ENCODE measurements around the gene ST6GALNAC5.
"Not testable (repeated sequence)": the region's sequence is repeated elsewhere in the genome, so short reads cannot be mapped to it uniquely, and the experiment has no call there.

Gene ST6GALNAC5

DNA sequence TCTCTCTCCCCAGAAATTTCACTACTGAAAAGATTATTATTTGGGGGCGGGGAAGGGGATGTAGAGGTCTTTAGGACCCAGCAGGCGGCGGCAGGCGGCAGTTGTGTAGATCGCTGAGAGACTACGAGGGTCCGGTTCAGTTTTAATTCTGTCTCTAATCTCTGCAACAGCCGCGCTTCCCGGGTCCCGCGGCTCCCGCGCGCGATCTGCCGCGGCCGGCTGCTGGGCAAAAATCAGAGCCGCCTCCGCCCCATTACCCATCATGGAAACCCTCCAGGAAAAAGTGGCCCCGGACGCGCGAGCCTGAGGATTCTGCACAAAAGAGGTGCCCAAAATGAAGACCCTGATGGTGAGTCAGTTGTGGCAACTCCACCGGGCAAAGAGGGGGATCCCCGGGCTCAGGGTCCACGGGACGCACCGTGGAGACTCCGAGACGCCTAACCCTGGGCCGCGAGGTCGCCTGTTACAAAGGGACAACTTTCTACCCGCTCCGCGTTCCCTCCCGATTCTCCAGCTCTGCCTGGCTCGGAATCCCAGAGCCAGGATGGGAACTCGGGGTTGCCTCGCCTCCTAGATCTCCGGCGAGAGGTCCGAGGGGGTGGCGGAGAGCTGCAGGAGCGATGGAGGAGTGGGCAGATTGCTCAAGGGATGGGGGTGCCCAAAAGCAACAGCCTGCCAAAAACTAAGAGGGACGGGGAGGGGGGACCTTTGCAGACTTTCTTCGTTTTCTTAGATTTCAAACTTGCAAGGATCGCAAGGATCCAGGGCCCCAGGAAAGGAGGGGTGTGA lies at the start of gene ST6GALNAC5:
ST6GALNAC5 (plus strand) TSS at position 139 of the 789 bp plus-strand sequence.
- DNase-seq = no peak

DNA sequence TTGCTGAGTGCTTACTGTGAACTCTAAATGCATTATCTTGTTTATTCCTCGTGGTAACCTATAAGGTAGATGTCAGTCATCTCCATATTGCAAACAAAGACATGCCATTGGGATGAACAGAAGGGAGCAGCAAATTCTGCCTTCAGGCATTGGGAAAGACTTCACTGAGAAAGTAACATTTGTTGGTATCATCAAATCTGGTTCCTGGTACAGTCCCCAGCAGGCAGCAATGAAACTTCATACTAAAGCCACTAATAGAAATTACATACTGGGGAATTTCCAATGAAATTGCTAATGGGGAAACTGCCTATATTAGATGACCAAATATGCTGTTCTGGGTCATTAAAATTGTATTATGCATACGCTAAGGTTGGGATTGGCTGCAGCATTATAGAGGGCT lies 47.3 kb upstream of the ST6GALNAC5 start:
- DNase-seq = no peak

DNA sequence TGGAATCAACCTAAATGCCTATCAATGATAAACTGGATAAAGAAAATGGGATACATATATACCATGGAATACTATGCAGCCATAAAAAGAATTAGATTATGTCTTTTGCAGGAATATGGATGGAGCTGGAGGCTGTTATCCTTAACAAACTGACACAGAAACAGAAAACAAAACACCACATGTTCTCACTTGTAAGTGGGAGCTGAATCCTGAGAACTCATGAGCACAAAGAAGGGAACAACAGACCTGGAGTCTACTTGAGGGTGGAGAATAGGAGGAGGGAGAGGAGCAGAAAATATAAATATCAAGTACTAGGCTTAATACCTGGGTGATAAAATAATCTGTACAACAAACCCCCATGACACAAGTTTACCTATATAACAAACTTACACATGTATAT lies 44.3 kb upstream of the ST6GALNAC5 start:
- not testable (repeated sequence) for DNase-seq

DNA sequence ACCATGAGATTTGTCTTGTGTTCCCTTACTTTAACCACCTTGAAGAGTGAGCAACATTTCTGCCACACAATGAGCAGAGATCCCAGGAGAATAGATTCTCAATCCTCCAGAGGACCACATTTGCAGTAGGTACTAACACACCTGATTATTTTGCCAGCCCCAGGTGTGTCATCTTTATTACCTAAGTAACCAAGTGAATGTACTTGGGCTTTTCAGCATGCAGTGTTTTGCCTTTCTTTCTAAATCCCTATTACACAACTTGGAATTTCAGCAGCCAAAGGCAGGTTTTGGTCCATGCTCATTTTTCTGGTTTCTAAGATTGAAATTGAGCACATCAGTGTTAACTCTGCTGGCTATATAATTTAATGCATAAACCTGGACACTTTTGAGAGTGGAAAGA lies 43.2 kb upstream of the ST6GALNAC5 start:
- no peak for DNase-seq

DNA sequence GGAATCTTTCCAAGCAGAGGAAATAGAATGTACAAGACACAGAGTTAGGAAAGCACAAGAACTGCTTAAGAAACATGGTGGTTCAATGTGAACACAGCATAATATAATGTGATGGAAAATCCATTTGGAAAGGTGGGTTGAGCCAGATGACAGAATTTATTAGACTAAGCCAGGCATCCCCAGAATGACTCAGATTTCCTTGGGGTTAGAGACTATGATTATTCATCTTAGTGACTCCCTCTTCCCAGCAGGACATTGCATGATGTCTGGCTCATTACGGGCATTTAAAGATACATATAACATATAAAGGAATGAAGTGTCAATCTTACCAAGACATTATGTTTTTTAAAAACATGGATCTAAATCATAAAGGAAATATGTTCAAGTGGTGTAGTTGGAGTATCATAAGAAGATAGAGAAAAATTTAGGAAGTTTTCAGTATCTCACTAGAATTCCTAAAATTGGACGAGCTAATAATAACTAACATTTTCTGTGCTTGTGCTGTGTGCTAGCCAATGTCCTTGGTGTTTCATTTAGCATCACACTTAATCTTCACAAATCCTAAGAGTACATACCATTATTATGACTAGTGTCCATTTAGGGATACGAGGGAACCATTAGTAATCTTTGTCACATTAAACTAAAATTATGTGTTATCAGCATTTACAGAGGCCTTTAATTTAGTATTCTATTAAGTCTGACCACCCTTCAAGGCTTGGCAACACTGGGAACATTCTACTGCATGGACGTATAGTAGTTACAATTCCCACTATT lies 41.0 kb upstream of the ST6GALNAC5 start:
- no peak for DNase-seq

DNA sequence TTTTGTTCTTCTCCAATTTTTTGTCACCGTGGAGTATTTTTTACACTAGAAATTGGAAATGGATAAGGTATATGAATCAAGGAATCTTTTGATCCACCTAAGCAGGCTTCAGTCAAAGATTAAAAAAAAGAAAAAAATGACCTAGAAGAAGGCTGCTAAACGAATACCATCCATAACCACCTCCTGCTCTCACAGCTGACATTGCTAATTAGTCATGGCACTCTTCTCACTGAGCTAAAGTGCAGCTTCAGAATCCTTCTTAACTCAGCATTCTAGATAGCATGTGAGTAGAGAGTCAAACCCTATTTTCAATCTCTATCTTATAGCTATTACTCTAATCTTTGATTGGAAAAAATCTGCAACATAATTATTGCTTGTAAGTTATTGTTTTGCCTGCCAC lies 40.2 kb upstream of the ST6GALNAC5 start:
- no peak for DNase-seq

DNA sequence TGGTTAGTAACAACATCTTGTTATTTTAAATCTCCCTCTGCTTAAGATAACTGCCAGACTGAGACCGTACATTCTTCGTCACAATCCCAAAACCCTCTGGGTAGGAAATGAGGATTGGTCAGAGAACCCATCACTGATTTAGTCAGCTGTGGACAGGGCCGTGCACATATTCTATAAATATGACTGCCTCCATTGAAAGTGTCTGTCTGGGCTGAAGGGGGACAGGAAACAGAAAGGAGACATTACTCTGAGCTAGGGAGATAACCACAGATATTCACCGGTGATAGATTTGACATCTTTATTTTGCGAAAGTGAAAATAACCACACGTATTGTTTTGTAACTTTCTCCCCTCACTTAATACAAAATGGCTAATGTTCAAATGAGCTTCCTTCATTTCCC lies 36.9 kb upstream of the ST6GALNAC5 start:
- DNase-seq = no peak

DNA sequence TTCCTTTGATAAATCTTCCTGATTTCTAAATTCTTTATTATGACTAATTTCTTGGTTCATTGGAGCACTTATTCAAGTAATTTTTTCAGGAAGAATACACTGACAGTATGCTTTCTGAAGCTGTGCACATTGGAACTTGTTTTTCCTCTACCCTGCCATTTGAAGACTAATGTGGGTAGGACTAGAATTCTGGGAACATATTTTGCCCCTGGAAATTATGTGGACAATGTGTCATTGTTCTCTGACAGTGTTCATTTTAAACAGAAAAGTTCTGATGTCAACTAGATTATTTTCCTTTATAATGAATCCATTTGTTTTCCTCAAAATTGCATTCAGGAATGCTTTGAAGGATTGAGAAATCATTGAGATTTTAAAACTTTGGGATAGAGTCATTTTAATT lies 34.8 kb upstream of the ST6GALNAC5 start:
- DNase-seq = no peak

DNA sequence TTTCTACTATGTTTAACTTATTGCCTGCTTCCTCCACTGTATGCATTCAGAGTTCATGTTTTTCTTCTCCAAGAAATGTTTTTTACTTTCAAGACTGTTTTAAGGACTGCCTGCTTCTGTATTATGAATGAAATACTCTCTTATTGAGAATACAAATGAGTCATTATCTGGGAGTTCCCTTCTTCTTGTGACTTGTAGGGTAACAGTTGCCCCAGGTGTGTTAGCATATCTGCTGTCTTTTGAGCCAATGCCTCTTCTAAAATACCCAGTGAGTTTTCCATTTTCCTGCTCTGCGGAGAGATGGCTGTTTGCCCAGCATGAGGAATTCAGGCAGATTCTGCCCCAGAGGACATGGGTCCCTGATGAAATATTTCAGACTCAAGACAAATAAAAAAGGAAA lies 34.1 kb upstream of the ST6GALNAC5 start:
- DNase-seq = no peak

DNA sequence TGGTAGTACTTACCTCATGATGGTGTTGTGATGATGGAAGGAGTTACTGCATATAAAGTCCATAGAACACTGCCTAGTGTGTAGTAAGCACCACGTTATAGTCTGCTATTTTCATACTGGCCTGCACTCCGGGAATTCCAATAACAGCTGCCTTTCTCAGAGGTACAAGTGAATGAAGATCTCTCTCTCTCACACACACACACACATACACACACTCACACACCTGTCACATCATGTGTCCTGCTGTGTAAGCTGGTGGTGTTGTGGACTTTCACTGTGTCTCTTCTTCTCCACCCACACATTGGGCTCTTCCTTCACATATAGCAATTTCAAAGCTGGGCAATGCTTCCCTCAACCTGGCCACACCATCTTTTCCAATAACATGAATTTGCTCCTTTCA lies 33.4 kb upstream of the ST6GALNAC5 start:
- no peak for DNase-seq

DNA sequence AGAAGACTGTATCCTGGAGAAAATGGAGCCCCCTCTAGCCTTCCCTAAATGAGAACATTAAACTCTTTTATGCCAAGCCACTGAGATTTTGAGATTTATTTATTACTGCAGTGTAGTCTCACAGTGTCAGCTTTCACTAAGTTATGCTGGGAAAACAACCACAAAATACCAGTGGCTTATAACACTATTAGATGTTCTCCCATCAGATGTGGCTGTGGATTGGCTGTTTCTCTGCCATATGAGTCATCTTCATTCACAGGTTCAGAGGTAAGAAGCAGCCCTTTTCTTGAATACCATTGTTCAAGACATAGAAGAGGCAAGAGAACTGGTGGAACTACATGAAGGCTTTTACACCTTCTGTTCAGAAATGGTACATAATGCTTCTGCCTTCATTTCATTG lies 32.1 kb upstream of the ST6GALNAC5 start:
- no peak for DNase-seq

DNA sequence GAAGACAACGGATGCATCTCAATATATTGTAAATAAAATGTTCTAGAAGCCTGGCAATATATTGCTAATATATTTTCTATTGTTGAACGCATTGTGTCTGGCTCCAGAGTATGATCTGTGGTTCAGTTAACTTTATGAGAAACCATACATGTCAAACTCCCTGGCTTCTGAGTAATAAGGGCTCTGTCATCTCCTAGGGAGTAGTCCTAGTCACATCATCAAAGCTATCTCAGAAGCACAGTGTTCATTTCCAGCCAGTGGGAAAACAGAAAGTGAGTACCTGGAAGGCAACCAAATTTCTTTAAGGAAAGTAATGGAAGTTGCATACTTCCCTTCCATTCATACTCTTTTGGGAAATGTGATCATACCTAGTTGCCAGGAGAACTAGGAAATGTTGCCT lies 27.0 kb upstream of the ST6GALNAC5 start:
- no peak for DNase-seq

DNA sequence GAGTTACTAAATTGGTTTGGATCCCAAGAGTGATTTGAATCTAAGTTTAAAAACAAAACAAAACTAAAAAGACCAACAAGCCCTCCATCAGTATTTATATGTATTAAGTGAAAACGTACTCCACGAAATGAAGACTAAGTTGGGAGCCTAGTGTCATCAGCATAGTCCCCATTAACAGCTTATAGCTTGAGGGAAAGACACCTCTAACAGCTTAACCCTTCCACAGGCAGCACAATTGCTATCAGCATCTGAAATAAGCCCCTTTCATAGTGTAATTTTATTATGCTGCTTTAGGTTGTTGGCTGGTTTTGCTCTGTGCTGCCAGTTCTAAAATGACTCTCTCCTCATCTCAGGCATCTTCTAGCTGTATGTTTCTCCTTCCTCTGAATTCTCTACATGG lies 25.8 kb upstream of the ST6GALNAC5 start:
- no peak for DNase-seq

DNA sequence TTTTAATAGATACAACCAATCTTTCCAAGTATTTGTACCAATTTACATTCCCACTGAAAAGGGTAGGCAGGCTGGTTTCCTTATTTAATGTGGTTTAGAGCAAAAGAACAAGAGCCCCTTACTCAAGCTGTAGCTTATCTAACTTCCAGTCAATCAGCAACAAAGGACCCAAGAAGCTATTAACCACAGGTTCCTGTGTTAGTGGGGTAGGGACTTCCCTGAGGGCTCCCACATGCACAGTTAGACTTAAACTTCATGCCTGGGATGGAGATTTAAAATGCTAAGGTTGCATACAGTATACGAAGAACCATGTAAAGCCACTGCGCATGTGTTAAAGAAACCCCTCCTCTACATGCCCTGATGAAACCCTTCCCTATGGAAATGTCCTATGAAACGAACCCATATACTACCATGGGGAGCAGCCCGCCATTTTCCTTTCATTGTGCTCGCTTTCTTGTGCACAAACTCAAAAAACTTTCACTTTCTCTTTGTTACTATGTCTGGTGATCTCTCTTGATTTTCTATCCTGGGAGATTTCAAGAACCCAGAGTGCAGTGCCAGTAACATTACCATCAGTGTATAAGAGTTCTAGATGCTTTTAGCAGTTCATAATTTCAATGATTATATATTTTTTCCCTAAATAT lies 23.3 kb upstream of the ST6GALNAC5 start:
- DNase-seq = no peak

DNA sequence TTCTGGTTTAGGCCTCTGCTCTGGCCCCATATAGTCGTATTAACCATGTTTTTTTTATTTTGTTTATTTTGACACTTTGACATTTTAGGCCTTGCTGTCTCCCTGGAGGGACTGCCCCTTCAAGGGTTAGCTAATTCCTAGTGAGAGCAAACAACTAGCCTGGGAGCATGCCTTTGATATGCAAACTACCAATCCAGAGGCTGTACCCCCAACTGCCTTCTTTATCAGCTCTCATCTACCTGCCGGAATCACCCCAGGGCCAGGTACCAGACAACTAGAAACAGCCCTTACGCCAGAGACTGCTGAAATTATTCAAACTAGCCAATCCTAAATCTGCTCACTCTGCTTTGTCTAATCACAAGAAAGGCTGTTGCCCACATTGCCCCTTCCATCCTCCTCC lies 13.0 kb upstream of the ST6GALNAC5 start:
- no peak for DNase-seq

DNA sequence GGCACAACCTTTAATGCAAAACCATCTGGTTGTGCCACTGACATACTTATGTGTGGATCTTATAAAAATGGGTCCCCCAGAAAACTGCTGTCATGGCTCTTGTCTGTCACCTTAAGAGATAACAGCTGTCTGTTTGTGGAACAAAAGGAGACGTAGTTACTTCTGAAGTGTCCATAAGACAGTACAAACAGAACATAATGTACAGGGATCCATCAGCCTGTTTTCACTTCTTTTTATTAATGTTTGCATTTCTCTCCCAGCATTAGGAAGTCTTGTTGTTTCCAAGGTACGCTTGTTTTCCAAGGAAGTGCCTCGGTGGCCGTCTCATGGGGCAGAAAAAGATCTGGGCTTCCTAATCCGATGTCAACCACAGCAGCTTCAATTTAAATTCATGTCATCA lies 11.2 kb upstream of the ST6GALNAC5 start:
- DNase-seq = no peak

DNA sequence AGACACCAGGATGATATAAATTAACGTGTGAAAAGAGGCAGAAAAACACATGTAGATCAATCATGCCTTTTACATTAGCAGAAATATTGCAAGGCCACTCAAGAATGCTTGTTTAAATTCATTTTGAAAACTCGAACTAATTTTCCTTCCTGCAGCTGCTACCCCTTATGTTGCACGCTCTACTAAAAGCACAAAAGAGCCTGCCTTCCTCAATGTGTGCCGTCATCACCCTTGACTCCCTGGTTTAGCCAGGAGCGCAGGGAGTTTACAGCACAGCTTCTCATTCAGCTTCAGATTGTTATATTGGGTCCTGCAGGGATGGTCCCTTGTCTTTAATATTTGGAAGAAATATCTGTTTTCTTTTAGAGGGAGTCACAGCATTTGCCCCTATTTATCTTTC lies 10.1 kb upstream of the ST6GALNAC5 start:
- DNase-seq = no peak

DNA sequence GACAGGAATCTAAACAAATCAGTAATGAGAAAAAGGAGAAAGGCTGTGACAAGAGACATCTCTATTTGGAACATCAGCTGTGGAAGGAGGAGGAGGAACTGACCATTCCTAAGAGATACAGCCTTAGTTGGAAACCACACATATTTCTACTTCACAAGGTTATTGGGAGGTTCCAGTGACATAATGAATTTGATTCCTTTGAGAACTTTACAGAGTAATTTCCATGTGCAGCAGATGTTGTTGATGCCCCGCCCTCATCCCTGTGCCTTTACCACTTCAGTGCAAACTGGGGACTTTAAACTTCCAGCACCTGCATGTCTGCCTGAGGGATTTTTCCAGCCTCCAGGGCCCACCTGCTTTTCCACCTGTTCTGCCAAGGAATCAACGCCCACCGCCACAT lies 9.3 kb upstream of the ST6GALNAC5 start:
- DNase-seq = no peak

DNA sequence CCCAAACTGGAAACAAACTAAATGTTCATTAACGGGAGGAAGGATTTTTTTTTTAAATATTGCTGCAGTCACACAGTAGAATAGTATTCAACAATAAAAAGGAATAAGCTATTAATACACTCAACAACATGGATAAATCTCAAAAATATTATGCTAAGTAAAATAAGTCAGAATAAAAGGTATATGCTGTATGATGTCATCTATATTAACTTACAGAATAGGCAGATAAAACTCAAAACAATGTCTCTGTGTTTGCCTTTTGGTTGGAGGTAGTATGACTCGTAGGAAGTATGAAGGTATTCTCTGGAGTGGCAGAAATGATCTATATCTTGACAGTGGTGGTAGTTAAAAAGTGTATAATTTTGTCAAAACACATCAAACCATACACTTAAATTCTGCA lies 6.1 kb upstream of the ST6GALNAC5 start:
- DNase-seq = no peak

DNA sequence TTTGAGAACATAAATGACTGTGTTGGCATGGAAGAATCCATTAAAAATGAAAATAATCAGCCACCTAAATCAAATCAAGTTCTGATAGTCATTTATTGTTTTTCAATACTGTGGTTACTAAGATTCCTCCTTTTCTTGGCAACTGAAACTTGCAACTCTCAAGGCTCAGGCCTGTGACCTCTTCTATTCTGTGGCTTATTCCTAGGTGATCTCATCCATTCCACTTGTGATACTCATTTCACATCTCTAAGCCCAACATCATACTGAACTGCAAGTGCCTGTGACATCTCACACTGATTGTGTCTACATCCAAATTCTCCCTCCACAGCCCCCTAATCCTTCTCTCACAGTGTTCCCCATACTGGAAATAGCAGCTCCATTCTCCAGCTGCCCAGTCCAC lies 4.8 kb upstream of the ST6GALNAC5 start:
- no peak for DNase-seq

DNA sequence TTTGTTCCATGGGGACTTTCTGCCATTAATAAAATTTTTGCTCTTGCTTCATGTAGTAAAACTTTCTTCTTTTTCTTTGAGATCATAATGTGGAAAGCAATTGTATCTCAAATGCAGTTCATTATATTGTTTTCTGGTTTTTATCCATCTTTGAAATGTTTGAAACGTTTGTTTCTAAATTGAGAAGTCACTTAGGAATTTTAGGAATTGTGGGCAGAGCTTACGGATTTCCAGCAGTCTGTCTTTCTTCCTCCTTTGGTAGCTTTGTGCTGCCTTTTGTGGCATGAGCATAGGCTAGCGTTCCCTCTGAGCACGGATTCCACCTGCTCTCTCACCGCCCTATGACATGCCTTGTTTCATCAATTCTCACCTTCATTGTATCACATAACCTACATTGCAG lies 2.9 kb upstream of the ST6GALNAC5 start:
- DNase-seq = no peak

DNA sequence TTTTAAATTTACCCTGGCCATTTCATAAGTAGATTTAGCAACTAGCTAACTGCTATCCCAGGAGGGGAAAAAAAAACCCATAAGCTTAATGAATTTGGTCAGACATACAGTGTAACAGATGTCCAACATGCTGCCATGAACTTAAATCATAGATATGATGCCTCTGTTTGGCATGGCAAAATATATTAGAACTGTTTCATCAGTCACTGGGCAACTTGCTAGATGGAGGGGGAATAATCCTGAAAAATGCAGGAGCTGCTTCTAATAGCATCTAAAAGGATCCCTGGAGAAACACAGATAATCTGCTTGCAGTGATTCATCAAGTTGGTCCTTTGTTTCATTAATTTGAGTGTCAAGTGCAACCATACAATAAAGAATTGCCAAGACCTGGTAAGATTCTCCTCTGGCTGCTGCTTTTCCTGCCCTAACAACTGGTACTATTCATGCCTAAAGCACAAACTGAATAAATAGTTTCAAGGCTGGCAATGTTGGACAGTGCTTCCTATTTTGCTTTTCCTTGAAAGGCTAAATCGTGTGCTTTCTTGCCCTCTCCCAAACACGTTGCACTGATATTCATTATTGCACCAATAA lies 1.5 kb upstream of the ST6GALNAC5 start:
- DNase-seq = no peak

DNA sequence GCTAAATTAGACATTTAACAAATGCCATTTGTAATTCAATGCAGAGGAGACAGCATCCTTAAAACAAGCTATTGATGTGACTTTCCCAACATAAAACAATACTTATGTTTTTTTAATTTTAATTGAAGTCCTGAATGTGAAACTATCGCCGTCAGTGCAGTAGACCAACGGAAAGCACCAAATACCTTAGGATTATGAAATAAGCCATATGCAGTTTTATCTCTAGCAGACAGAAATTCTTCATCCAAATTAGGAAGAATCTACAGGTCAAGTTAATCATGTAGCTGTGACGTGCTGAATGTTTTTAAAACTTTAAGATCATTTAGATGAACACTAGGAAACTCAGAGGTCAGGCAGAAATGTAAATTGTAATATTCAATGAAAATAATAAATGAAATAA lies 714 bp upstream of the ST6GALNAC5 start:
- DNase-seq = no peak
